GM12874 (cell line): ENCODE data around the gene COL25A1.

Source experiments
- CTCF ChIP-seq: IDR thresholded peaks from 2 replicates; pipeline ENCODE4 v1.5.1; 2011; ENCODE audit warnings: low read depth, mild to moderate bottlenecking, control low read depth, low read length, moderate library complexity; ENCODE audit not compliant: insufficient read depth

COL25A1 gene

GRCh38 chr4:109025471-109026076, 276.9 kb downstream of the COL25A1 start:
- TF ChIP-seq CTCF = no peak

- TF ChIP-seq CTCF = no peak
Observed at GRCh38 chr4:109022961-109023360, 279.5 kb downstream of the COL25A1 start.

GRCh38 chr4:109020861-109021260, 281.6 kb downstream of the COL25A1 start:
- no peak for TF ChIP-seq CTCF

- no peak for TF ChIP-seq CTCF
Observed at GRCh38 chr4:109016200-109016599, 286.3 kb downstream of the COL25A1 start.

- no peak for TF ChIP-seq CTCF
Observed at GRCh38 chr4:109015413-109015810, 287.0 kb downstream of the COL25A1 start.

- no peak for TF ChIP-seq CTCF
Observed at GRCh38 chr4:109014593-109015412, 287.7 kb downstream of the COL25A1 start.

- TF ChIP-seq CTCF = no peak
Observed at GRCh38 chr4:109012286-109012880, 290.1 kb downstream of the COL25A1 start.
